HG03066 (cell line): Measurements from ENCODE around the gene UBE3C.

Experiments used
- ATAC-seq: cut with Tn5 transposase; IDR thresholded peaks from one replicate; pipeline ENCODE4 v1.9.1; 2021; ENCODE audit warnings: low read depth; ENCODE audit not compliant: unreplicated experiment

UBE3C gene

DNA sequence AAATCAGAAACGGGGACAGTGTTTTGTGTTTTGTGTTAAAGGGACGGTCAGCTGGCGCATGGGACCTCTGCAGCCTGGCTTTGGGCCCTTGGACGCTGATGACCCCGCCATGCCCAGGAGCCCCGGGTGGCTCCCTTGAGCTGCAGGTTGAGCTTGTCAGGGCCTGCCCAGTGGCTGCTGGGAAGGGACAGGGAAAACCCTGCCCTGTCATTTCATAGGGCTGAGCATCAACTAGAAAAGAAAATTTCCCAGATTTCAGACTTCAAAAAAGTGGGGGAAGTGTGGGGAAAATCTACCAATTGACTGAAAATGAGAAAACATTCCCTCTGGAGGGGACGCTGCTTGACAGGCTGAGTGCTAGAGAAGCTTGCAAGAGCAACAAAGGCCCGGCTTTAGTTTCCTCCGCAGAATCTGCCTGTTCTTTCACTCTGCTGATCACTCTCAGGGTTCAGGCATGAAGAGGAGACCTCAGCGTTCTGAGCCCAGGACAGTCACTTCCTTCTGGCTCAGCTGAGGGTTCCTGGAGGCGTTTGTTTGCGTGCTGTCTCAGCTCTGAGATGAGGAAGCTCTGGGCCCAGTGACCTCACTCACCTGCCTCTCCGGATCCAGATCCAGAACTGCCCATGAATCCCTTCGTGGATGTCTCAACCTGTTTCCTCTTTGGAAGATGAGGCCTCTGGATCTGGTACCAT, 179.4 kb downstream of the UBE3C start:
- ATAC-seq = peak; percentile 68
